HG03378 (cell line): ENCODE measurements around the gene SCNN1B.
"Not testable (repeated sequence)": the region's sequence is repeated elsewhere in the genome, so short reads cannot be mapped to it uniquely, and the experiment has no call there.

Experiments
- ATAC-seq: cut with Tn5 transposase; IDR thresholded peaks from one replicate; pipeline ENCODE4 v1.9.1; 2021; ENCODE audit warnings: mild to moderate bottlenecking, moderate library complexity; ENCODE audit not compliant: unreplicated experiment

The SCNN1B gene

GRCh38 chr16:23302045-23302956, at the start of gene SCNN1B:
SCNN1B (plus strand) TSS chr16:23302302; CDS start chr16:23348600, 46,298 bp downstream.
- ATAC-seq = no peak

- ATAC-seq = no peak
Observed at GRCh38 chr16:23252310-23252709, 49.8 kb upstream of the SCNN1B start.

- ATAC-seq = not testable (repeated sequence)
Observed at GRCh38 chr16:23253650-23254049, 48.5 kb upstream of the SCNN1B start.

- ATAC-seq = no peak
Observed at GRCh38 chr16:23254338-23254737, 47.8 kb upstream of the SCNN1B start.

- no peak for ATAC-seq
Observed at GRCh38 chr16:23255000-23255399, 47.1 kb upstream of the SCNN1B start.

GRCh38 chr16:23256440-23256839, 45.7 kb upstream of the SCNN1B start:
- ATAC-seq = no peak

GRCh38 chr16:23257682-23258081, 44.4 kb upstream of the SCNN1B start:
- ATAC-seq = no peak

- ATAC-seq = no peak
Observed at GRCh38 chr16:23258919-23259237, 43.2 kb upstream of the SCNN1B start.

GRCh38 chr16:23267647-23268046, 34.5 kb upstream of the SCNN1B start:
- no peak for ATAC-seq

GRCh38 chr16:23268561-23268960, 33.5 kb upstream of the SCNN1B start:
- no peak for ATAC-seq

GRCh38 chr16:23269248-23269953, 32.7 kb upstream of the SCNN1B start:
- no peak for ATAC-seq

- no peak for ATAC-seq
Observed at GRCh38 chr16:23270654-23271053, 31.4 kb upstream of the SCNN1B start.

GRCh38 chr16:23274968-23275367, 27.1 kb upstream of the SCNN1B start:
- no peak for ATAC-seq

GRCh38 chr16:23276821-23277220, 25.3 kb upstream of the SCNN1B start:
- no peak for ATAC-seq

- no peak for ATAC-seq
Observed at GRCh38 chr16:23278031-23278430, 24.1 kb upstream of the SCNN1B start.

- no peak for ATAC-seq
Observed at GRCh38 chr16:23279721-23280153, 22.4 kb upstream of the SCNN1B start.

GRCh38 chr16:23280483-23280967, 21.6 kb upstream of the SCNN1B start:
- ATAC-seq = no peak

- ATAC-seq = no peak
Observed at GRCh38 chr16:23282568-23282967, 19.5 kb upstream of the SCNN1B start.

- ATAC-seq = no peak
Observed at GRCh38 chr16:23283571-23283970, 18.5 kb upstream of the SCNN1B start.

GRCh38 chr16:23284584-23284983, 17.5 kb upstream of the SCNN1B start:
- no peak for ATAC-seq

- no peak for ATAC-seq
Observed at GRCh38 chr16:23286131-23286532, 16.0 kb upstream of the SCNN1B start.

- no peak for ATAC-seq
Observed at GRCh38 chr16:23288209-23288608, 13.9 kb upstream of the SCNN1B start.
